K562 (cell line): ENCODE data around the gene ATP8B4. TPM values are rescaled to one million over a fixed set of nuclear protein-coding genes. Genes with fewer than 3 reads are reported as not detected.

Source experiments
- CC2D1A ChIP-seq: fragments of 450-650 bp; IDR thresholded peaks from 2 replicates; pipeline ENCODE4 v1.6.1; 2017; ENCODE audit warnings: mild to moderate bottlenecking
- COPS2 ChIP-seq: fragments of 450-650 bp; conservative IDR thresholded peaks from 2 replicates; pipeline ENCODE4 v1.6.1; 2016; ENCODE audit warnings: mild to moderate bottlenecking, moderate library complexity
- ERF ChIP-seq: fragments of 450-650 bp; formaldehyde crosslinking; IDR thresholded peaks from 2 replicates; pipeline ENCODE4 v1.4.0; 2020; ENCODE audit warnings: mild to moderate bottlenecking, mixed read lengths
- ESRRA ChIP-seq: fragments of 450-650 bp; IDR thresholded peaks from 2 replicates; pipeline ENCODE4 v1.6.1; 2014; ENCODE audit warnings: low read depth, mild to moderate bottlenecking, moderate library complexity, borderline replicate concordance
- HDAC3 ChIP-seq: fragments of 450-650 bp; IDR thresholded peaks from 2 replicates; pipeline ENCODE4 v1.6.1; 2018; ENCODE audit warnings: borderline replicate concordance, mild to moderate bottlenecking, moderate library complexity; ENCODE audit not compliant: partially characterized antibody
- JUND ChIP-seq, 2 experiments: IDR thresholded peaks; 2 replicates in 1 of 2; 3 replicates in 1 of 2; pipeline ENCODE4 v1.6.1; 2011; ENCODE audit warnings: borderline replicate concordance in 2 of 2, low read depth in 2 of 2, low read length in 2 of 2, improper control_type of control experiment in 1 of 2, missing biosample characterization in 1 of 2, missing genetic modification characterization in 1 of 2, missing genetic modification reagents in 1 of 2
- LARP7 ChIP-seq: fragments of 450-650 bp; IDR thresholded peaks from 2 replicates; pipeline ENCODE4 v1.6.1; 2016
- LEF1 ChIP-seq: fragments of 450-650 bp; IDR thresholded peaks from 2 replicates; pipeline ENCODE4 v1.6.1; 2016; ENCODE audit warnings: mild to moderate bottlenecking
- NR2C1 ChIP-seq, 2 experiments: fragments of 450-650 bp; IDR thresholded peaks; 2 replicates each; pipeline ENCODE4 v1.6.1; 2017; ENCODE audit warnings: mild to moderate bottlenecking in 2 of 2, antibody characterized with exemption in 1 of 2, inconsistent platforms in 1 of 2, missing compliant biosample characterization in 1 of 2, missing genetic modification characterization in 1 of 2
- NR2C2 ChIP-seq, 2 experiments: fragments of 200-800 bp in 1 of 2; sonication (Bioruptor generic) in 1 of 2; sonication (generic) in 1 of 2; formaldehyde crosslinking in 1 of 2; IDR thresholded peaks; 2 replicates each; pipeline versions ENCODE4 v1.6.1 to v1.8.0; 2016 to 2022; ENCODE audit warnings: mild to moderate bottlenecking in 1 of 2, missing compliant biosample characterization in 1 of 2, missing genetic modification characterization in 1 of 2, missing genetic modification reagents in 1 of 2
- RAD21 ChIP-seq, 2 experiments: fragments of 250-450 bp in 1 of 2; fragments of 450-650 bp in 1 of 2; sonication (Bioruptor Pico) in 1 of 2; formaldehyde crosslinking in 1 of 2; IDR thresholded peaks in 1 of 2; conservative IDR thresholded peaks in 1 of 2; 2 replicates each; pipeline versions ENCODE4 v1.4.0 to v1.8.0; 2020 to 2022; ENCODE audit warnings: mild to moderate bottlenecking in 2 of 2, moderate library complexity in 1 of 2
- SMC3 ChIP-seq: conservative IDR thresholded peaks from 2 replicates; pipeline ENCODE4 v1.6.1; 2011; ENCODE audit warnings: low read depth, low read length, improper control_type of control experiment; ENCODE audit not compliant: insufficient read depth
- ZEB2 ChIP-seq: fragments of 450-650 bp; IDR thresholded peaks from 2 replicates; pipeline ENCODE4 v1.6.1; 2016
- polyA plus RNA-seq, 8 experiments: library from polyadenylated mRNA; depleted of rRNA in 4 of 8; stranded (reverse) in 5 of 8; unstranded in 3 of 8; fragments of >200 nt; fragmentation: Nextera tagmentation in 2 of 8; fragmentation: Illumina TruSeq in 1 of 8; extraction: Ambion mirVana in 2 of 8; extraction: Trizol in 1 of 8; gene quantifications; 2 replicates each; pipeline versions ENCODE4 v1.2.1 to v1.2.3, GENCODE V29; 2011 to 2014; ENCODE audit warnings: inconsistent platforms in 1 of 8, missing spikeins in 1 of 8
- total RNA-seq, 7 experiments: library from RNA; depleted of rRNA in 6 of 7; stranded (reverse); fragments of >200 nt in 6 of 7; fragmentation: Illumina TruSeq in 2 of 7; extraction: Trizol in 2 of 7; gene quantifications; 2 replicates each; pipeline versions ENCODE4 v1.2.1 to v1.2.3, GENCODE V29; 2011 to 2021; ENCODE audit warnings: low replicate concordance in 1 of 7
- TF ChIP-seq, protein P1 (sequence below): sonication (generic); formaldehyde crosslinking; IDR thresholded peaks from 2 replicates; pipeline ENCODE4 v1.8.0; 2023; ENCODE audit warnings: mild to moderate bottlenecking, missing genetic modification reagents
- TF ChIP-seq, protein P2 (sequence below): fragments of 450-650 bp; IDR thresholded peaks from 2 replicates; pipeline ENCODE4 v1.6.1; 2016; ENCODE audit warnings: mild to moderate bottlenecking
- TF ChIP-seq, protein P3 (sequence below): IDR thresholded peaks from 2 replicates; pipeline ENCODE4 v1.6.1; 2011; ENCODE audit warnings: borderline replicate concordance, low read depth, mild to moderate bottlenecking, moderate library complexity, low read length; ENCODE audit not compliant: insufficient read depth, poor library complexity, severe bottlenecking
- TF ChIP-seq, protein P4 (sequence below), 2 experiments: fragments of 250-450 bp in 1 of 2; fragments of 450-650 bp in 1 of 2; sonication (Bioruptor Pico) in 1 of 2; IDR thresholded peaks; 2 replicates each; pipeline versions ENCODE4 v1.6.1 to v1.8.0; 2016 to 2021; ENCODE audit warnings: mild to moderate bottlenecking in 2 of 2, moderate library complexity in 2 of 2, missing compliant biosample characterization in 1 of 2, missing genetic modification characterization in 1 of 2

The ATP8B4 gene
- total and polyA plus RNA-seq, 9 of the 15 experiments (the other 6 are each of a cell fraction or from before 2014, with no cell fraction given): 0.14 to 2.5 (median 0.44) TPM

DNA sequence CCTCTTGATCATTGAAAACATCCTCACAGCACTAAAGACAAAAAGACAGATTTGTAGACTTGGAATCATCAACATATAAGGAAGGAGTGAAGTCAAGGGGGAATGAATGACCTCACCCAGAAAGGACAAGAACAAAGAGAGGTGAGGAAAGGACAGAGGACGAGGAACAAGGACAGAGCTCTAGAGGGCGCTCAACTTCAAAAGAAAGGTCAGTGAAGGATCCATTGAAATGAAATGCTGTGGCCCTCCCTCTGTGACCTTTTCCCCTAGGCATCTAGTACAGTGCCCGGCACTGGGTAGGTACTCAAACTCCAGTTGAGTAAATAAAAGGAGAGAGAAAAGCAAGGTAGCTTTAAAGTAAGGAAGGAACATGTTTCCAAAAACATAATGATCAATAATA is 2.6 kb downstream of the ATP8B4 start (continued):
- TF ChIP-seq JUND (IDR thresholded peaks at IDR 0.05; ENCODE audit: borderline replicate concordance, low read depth, low read length) (no peak; the same call in 1 of the 2 replicates), JUND (tag; IDR thresholded peaks at IDR 0.05; ENCODE audit: borderline replicate concordance, low read depth, low read length) (peak; percentile 30; the same call in 2 of the 3 replicates), COPS2 (no peak), ERF (CRISPR knock-in tag) (no peak), LEF1 (peak; percentile 90), SMC3 (peak; percentile 29; the same call in 1 of the 2 replicates), ESRRA (peak; percentile 87; the same call in 1 of the 2 replicates), HDAC3 (no peak), NR2C1 (IDR thresholded peaks at IDR 0.05) (peak; percentile 72), NR2C1 (tag; IDR thresholded peaks at IDR 0.05) (peak; percentile 84), ZEB2 (no peak), RAD21 (CRISPR knock-in tag; conservative IDR thresholded peaks at IDR 0.05 in 1 of 2, IDR thresholded peaks at IDR 0.05 in 1 of 2) (peak; percentile 34 to 70; a peak in 3 of 4 replicates), CC2D1A (peak; percentile 45; the same call in 1 of the 2 replicates), LARP7 (no peak), NR2C2 (CRISPR knock-in tag; IDR thresholded peaks at IDR 0.05) (no peak), NR2C2 (tag; IDR thresholded peaks at IDR 0.05) (peak; percentile 57; the same call in 1 of the 2 replicates)
- TF ChIP-seq, protein P1, sequence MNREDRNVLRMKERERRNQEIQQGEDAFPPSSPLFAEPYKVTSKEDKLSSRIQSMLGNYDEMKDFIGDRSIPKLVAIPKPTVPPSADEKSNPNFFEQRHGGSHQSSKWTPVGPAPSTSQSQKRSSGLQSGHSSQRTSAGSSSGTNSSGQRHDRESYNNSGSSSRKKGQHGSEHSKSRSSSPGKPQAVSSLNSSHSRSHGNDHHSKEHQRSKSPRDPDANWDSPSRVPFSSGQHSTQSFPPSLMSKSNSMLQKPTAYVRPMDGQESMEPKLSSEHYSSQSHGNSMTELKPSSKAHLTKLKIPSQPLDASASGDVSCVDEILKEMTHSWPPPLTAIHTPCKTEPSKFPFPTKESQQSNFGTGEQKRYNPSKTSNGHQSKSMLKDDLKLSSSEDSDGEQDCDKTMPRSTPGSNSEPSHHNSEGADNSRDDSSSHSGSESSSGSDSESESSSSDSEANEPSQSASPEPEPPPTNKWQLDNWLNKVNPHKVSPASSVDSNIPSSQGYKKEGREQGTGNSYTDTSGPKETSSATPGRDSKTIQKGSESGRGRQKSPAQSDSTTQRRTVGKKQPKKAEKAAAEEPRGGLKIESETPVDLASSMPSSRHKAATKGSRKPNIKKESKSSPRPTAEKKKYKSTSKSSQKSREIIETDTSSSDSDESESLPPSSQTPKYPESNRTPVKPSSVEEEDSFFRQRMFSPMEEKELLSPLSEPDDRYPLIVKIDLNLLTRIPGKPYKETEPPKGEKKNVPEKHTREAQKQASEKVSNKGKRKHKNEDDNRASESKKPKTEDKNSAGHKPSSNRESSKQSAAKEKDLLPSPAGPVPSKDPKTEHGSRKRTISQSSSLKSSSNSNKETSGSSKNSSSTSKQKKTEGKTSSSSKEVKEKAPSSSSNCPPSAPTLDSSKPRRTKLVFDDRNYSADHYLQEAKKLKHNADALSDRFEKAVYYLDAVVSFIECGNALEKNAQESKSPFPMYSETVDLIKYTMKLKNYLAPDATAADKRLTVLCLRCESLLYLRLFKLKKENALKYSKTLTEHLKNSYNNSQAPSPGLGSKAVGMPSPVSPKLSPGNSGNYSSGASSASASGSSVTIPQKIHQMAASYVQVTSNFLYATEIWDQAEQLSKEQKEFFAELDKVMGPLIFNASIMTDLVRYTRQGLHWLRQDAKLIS (CRISPR knock-in tag): no peak
- TF ChIP-seq, protein P2, sequence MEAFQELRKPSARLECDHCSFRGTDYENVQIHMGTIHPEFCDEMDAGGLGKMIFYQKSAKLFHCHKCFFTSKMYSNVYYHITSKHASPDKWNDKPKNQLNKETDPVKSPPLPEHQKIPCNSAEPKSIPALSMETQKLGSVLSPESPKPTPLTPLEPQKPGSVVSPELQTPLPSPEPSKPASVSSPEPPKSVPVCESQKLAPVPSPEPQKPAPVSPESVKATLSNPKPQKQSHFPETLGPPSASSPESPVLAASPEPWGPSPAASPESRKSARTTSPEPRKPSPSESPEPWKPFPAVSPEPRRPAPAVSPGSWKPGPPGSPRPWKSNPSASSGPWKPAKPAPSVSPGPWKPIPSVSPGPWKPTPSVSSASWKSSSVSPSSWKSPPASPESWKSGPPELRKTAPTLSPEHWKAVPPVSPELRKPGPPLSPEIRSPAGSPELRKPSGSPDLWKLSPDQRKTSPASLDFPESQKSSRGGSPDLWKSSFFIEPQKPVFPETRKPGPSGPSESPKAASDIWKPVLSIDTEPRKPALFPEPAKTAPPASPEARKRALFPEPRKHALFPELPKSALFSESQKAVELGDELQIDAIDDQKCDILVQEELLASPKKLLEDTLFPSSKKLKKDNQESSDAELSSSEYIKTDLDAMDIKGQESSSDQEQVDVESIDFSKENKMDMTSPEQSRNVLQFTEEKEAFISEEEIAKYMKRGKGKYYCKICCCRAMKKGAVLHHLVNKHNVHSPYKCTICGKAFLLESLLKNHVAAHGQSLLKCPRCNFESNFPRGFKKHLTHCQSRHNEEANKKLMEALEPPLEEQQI: peak; percentile 62; the same call in 1 of the 2 replicates
- TF ChIP-seq, protein P3, sequence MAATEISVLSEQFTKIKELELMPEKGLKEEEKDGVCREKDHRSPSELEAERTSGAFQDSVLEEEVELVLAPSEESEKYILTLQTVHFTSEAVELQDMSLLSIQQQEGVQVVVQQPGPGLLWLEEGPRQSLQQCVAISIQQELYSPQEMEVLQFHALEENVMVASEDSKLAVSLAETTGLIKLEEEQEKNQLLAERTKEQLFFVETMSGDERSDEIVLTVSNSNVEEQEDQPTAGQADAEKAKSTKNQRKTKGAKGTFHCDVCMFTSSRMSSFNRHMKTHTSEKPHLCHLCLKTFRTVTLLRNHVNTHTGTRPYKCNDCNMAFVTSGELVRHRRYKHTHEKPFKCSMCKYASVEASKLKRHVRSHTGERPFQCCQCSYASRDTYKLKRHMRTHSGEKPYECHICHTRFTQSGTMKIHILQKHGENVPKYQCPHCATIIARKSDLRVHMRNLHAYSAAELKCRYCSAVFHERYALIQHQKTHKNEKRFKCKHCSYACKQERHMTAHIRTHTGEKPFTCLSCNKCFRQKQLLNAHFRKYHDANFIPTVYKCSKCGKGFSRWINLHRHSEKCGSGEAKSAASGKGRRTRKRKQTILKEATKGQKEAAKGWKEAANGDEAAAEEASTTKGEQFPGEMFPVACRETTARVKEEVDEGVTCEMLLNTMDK: no peak
- TF ChIP-seq, protein P4, sequence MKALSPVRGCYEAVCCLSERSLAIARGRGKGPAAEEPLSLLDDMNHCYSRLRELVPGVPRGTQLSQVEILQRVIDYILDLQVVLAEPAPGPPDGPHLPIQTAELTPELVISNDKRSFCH (CRISPR knock-in tag; IDR thresholded peaks at IDR 0.05): no peak
- TF ChIP-seq, protein P4 (tag; IDR thresholded peaks at IDR 0.05): no peak
